Memory B cell (primary cell): Measurements from ENCODE around the gene KRT7.

ENCODE experiments used
- ATAC-seq: fragments of 150-1000 bp; cut with Tn5 transposase; 2 replicates; pipeline ENCODE4 v1.10.0; 2021; ENCODE audit warnings: low read depth, mild to moderate bottlenecking, moderate library complexity
- DNase-seq, 2 donors: peaks; one replicate each; pipeline ENCODE4 v3.0.0; 2022; ENCODE audit warnings: low spot score in 2 of 2
- H3K27ac Mint-ChIP-seq: one replicate; pipeline ENCODE4 v1.8.0; 2022; ENCODE audit warnings: mild to moderate bottlenecking, moderate library complexity, mixed read lengths
- H3K27me3 Mint-ChIP-seq: one replicate; pipeline ENCODE4 v1.8.0; 2022; ENCODE audit warnings: mixed read lengths
- H3K36me3 Mint-ChIP-seq: one replicate; pipeline ENCODE4 v1.8.0; 2022; ENCODE audit warnings: mild to moderate bottlenecking, mixed read lengths
- H3K4me1 Mint-ChIP-seq: one replicate; pipeline ENCODE4 v1.8.0; 2022; ENCODE audit warnings: mixed read lengths
- H3K4me3 Mint-ChIP-seq: one replicate; pipeline ENCODE4 v1.8.0; 2022; ENCODE audit warnings: mild to moderate bottlenecking, moderate library complexity, mixed read lengths
- H3K9me3 Mint-ChIP-seq: one replicate; pipeline ENCODE4 v1.8.0; 2022; ENCODE audit warnings: mixed read lengths

Gene KRT7

DNA sequence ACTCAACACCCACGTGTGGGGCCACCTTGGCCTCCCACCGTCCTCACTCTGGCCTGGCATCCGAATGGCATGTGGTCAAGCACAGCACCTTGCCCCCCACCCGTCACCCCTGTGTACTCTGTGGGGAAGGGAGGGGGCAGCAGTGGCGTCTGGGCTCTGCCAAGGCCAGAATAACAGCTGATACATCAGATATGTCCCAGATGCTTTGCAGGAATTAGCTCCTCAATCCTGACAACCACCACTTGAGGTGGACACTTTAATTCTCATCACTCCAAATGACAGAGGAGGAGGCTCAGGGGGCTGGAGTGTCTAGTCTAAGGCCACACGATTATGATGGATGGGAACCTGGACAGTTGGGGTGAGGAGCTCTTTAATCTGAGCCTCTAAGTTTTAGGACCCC lies 39.5 kb upstream of the KRT7 start:
- Mint-ChIP-seq H3K9me3 (no peaks in the 10 kb centered on the region), H3K27ac (no peak overlapping the region), H3K36me3 (no peaks in the 10 kb centered on the region), H3K4me3 (no peak overlapping the region), H3K4me1 (no peaks in the 10 kb centered on the region), H3K27me3 (peaks cover 22% of the 10 kb centered on the region)
- ATAC-seq (no peak), DNase-seq (no peak)

- no peak overlapping the region for H3K27ac Mint-ChIP-seq
- no peaks in the 10 kb centered on the region for H3K9me3 Mint-ChIP-seq
- no peak for DNase-seq
- no peaks in the 10 kb centered on the region for H3K36me3 Mint-ChIP-seq
- H3K27me3 Mint-ChIP-seq, result peaks cover 20% of the 10 kb centered on the region
- no peak overlapping the region for H3K4me3 Mint-ChIP-seq
- ATAC-seq, result no peak
- no peaks in the 10 kb centered on the region for H3K4me1 Mint-ChIP-seq
Observed at GRCh38 chr12:52193991-52194390, 39.1 kb upstream of the KRT7 start.

DNA sequence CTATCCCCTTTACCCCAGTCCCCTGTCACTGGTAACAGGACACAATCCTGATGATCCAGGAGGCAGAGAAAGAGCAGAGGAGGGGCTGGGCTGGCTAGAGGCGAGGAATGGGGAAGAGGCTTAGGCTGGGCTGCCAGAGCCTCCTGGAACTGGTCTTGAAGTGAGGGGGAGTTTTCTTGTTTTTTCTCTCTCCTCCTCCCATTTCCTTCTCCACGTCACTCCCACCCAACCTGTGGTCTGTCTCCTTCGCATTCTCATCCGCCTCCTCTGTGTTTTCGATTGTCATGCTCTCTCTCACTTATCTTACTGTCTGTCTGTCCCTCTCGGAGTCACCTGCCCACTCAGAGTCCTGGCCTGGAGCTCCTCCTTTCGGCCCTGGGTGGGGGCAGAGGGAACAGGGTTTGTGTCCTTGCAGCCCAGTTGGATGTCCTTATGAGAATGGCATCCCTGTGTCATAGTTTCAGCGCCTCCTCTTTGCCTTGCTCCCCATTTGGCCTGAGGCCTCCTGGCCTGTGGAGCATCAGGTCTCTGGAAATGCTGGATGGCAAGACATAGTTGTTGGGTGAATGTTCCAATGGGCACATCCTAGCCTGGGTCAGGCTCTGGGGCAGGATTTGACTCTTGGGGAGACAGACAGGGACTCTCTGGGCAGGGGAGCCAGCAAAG lies 37.8 kb upstream of the KRT7 start:
- no peaks in the 10 kb centered on the region for H3K36me3 Mint-ChIP-seq

GRCh38 chr12:52197371-52198231 lies 35.4 kb upstream of the KRT7 start:
- ATAC-seq (no peak), DNase-seq (no peak)
- Mint-ChIP-seq H3K9me3 (no peaks in the 10 kb centered on the region), H3K4me1 (no peaks in the 10 kb centered on the region), H3K4me3 (no peak overlapping the region), H3K27ac (no peak overlapping the region), H3K36me3 (no peaks in the 10 kb centered on the region), H3K27me3 (peaks cover 15% of the 10 kb centered on the region)

More for the DNA sequence above, 37.8 kb upstream of the KRT7 start:
- no peak overlapping the region for H3K4me3 Mint-ChIP-seq
- no peaks in the 10 kb centered on the region for H3K4me1 Mint-ChIP-seq
- H3K27ac Mint-ChIP-seq, result no peak overlapping the region
- H3K27me3 Mint-ChIP-seq, result peaks cover 20% of the 10 kb centered on the region
- no peak for ATAC-seq
- DNase-seq, result no peak
- H3K9me3 Mint-ChIP-seq, result no peaks in the 10 kb centered on the region

GRCh38 chr12:52198454-52199215 lies 34.4 kb upstream of the KRT7 start:
- peaks cover 19% of the 10 kb centered on the region for H3K27me3 Mint-ChIP-seq
- no peak for DNase-seq
- H3K9me3 Mint-ChIP-seq, result no peaks in the 10 kb centered on the region
- H3K27ac Mint-ChIP-seq, result no peak overlapping the region
- no peaks in the 10 kb centered on the region for H3K36me3 Mint-ChIP-seq
- no peak overlapping the region for H3K4me3 Mint-ChIP-seq
- no peak for ATAC-seq
- peaks cover 6% of the 10 kb centered on the region for H3K4me1 Mint-ChIP-seq

GRCh38 chr12:52199294-52199919 lies 33.6 kb upstream of the KRT7 start:
- Mint-ChIP-seq H3K36me3 (no peaks in the 10 kb centered on the region), H3K9me3 (no peaks in the 10 kb centered on the region), H3K27ac (no peak overlapping the region), H3K27me3 (peaks cover 17% of the 10 kb centered on the region), H3K4me1 (peaks cover 6% of the 10 kb centered on the region), H3K4me3 (no peak overlapping the region)
- no peak for ATAC-seq
- DNase-seq, result no peak

GRCh38 chr12:52200086-52200780 lies 32.8 kb upstream of the KRT7 start:
- Mint-ChIP-seq H3K27me3 (peaks cover 15% of the 10 kb centered on the region), H3K27ac (no peak overlapping the region), H3K9me3 (no peaks in the 10 kb centered on the region), H3K4me3 (no peak overlapping the region), H3K4me1 (peaks cover 6% of the 10 kb centered on the region), H3K36me3 (no peaks in the 10 kb centered on the region)
- DNase-seq (no peak), ATAC-seq (no peak)

- ATAC-seq (no peak), DNase-seq (no peak)
- Mint-ChIP-seq H3K36me3 (no peaks in the 10 kb centered on the region), H3K27ac (no peak overlapping the region), H3K4me1 (peaks cover 6% of the 10 kb centered on the region), H3K4me3 (no peak overlapping the region), H3K27me3 (peaks cover 14% of the 10 kb centered on the region), H3K9me3 (no peaks in the 10 kb centered on the region)
Observed at GRCh38 chr12:52200781-52201450, 32.1 kb upstream of the KRT7 start.

GRCh38 chr12:52201451-52201839 lies 31.6 kb upstream of the KRT7 start:
- Mint-ChIP-seq H3K27ac (no peak overlapping the region), H3K27me3 (peaks cover 16% of the 10 kb centered on the region)
- DNase-seq, result no peak

GRCh38 chr12:52202361-52203078 lies 30.5 kb upstream of the KRT7 start:
- Mint-ChIP-seq H3K27ac (no peak overlapping the region), H3K4me1 (peaks cover 6% of the 10 kb centered on the region), H3K9me3 (no peaks in the 10 kb centered on the region), H3K27me3 (peaks cover 19% of the 10 kb centered on the region), H3K4me3 (no peak overlapping the region), H3K36me3 (no peaks in the 10 kb centered on the region)
- no peak for ATAC-seq
- DNase-seq, result no peak

More at GRCh38 chr12:52201451-52201839, 31.6 kb upstream of the KRT7 start:
- ATAC-seq, result no peak
- no peak overlapping the region for H3K4me3 Mint-ChIP-seq
- H3K9me3 Mint-ChIP-seq, result no peaks in the 10 kb centered on the region
- H3K4me1 Mint-ChIP-seq, result peaks cover 6% of the 10 kb centered on the region
- H3K36me3 Mint-ChIP-seq, result no peaks in the 10 kb centered on the region

DNA sequence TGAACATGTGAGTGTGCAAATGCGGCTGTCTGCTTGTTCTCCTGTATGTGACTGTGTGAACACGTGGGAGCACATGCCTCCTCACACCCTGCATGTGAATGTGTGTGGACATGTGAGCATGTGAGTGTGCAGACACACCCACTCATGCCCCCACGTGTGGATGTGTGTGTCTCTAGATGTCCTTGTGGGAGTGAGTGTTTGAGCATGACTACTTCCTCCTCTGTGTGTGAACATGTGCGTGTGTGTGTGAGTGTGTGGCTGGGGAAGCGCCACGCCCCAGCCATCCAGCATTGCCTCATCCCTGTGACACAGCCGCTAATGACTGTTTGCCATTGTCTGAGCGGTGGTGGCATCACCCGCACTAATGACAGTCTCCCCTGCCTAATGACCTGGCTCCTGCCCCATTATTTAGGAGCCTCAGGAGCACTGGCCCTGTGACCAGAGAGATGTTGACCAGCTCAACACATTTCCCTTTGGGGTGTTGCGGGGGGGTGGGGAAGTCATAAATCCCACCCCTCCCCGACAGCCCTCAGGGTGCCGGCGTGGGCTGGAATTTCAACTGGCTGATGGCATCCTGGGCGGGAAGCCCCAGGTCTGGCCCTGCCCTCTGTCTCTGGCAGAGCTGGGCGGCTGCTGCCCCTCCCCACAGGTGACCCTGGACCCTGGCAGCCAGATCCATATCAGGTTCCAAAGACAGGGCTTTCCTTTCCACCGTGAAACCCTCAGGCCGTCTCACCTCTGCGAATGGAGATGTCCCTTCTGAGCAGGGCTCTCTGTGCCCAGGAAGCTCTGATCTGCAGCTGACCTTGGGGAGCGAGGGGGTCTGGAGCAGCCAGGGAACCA lies 29.7 kb upstream of the KRT7 start:
- Mint-ChIP-seq H3K27ac (no peak overlapping the region), H3K4me3 (no peak overlapping the region), H3K36me3 (no peaks in the 10 kb centered on the region), H3K27me3 (peaks cover 19% of the 10 kb centered on the region), H3K4me1 (peaks cover 6% of the 10 kb centered on the region), H3K9me3 (no peaks in the 10 kb centered on the region)
- ATAC-seq (no peak), DNase-seq (no peak)
